Osteocyte (in vitro differentiated cells): Measurements from ENCODE around the gene ZNF106. TPM values are rescaled to one million over a fixed set of nuclear protein-coding genes. Genes with fewer than 3 reads are reported as not detected.

Source experiments
- DNase-seq: peaks from one replicate; pipeline ENCODE4 v3.0.0; 2021; ENCODE audit warnings: mixed read lengths; ENCODE audit not compliant: unreplicated experiment; ENCODE audit errors: extremely low spot score
- H3K27ac Mint-ChIP-seq: one replicate; pipeline ENCODE4 v1.8.0; 2021; ENCODE audit warnings: mild to moderate bottlenecking, mixed read lengths; ENCODE audit not compliant: unreplicated experiment
- H3K27me3 Mint-ChIP-seq: one replicate; pipeline ENCODE4 v1.8.0; 2021; ENCODE audit warnings: mixed read lengths; ENCODE audit not compliant: unreplicated experiment
- H3K36me3 Mint-ChIP-seq: one replicate; pipeline ENCODE4 v1.8.0; 2021; ENCODE audit warnings: mixed read lengths; ENCODE audit not compliant: unreplicated experiment
- H3K4me1 Mint-ChIP-seq: one replicate; pipeline ENCODE4 v1.8.0; 2021; ENCODE audit warnings: mixed read lengths; ENCODE audit not compliant: unreplicated experiment
- H3K4me3 Mint-ChIP-seq: one replicate; pipeline ENCODE4 v1.8.0; 2021; ENCODE audit warnings: mild to moderate bottlenecking, moderate library complexity, mixed read lengths; ENCODE audit not compliant: unreplicated experiment
- H3K9me3 Mint-ChIP-seq: one replicate; pipeline ENCODE4 v1.8.0; 2021; ENCODE audit warnings: mixed read lengths; ENCODE audit not compliant: unreplicated experiment
- CTCF ChIP-seq: fragments of 200-600 bp; sonication (generic); IDR thresholded peaks from 2 replicates; pipeline ENCODE4 v1.5.0; 2021; ENCODE audit warnings: antibody characterized with exemption, mild to moderate bottlenecking, moderate library complexity
- total RNA-seq: library from RNA; stranded (reverse); gene quantifications from 2 replicates; pipeline ENCODE4 v1.2.1, GENCODE V29; 2021

The ZNF106 gene
- total RNA-seq, 1 donor from 2014 or later = 59.7 TPM

GRCh38 chr15:42402455-42403205 is 88.3 kb downstream of the ZNF106 start:
- Mint-ChIP-seq H3K4me3 (no peak overlapping the region), H3K27ac (no peak overlapping the region), H3K4me1 (no peaks in the 10 kb centered on the region), H3K27me3 (no peaks in the 10 kb centered on the region), H3K9me3 (no peaks in the 10 kb centered on the region), H3K36me3 (peaks cover 4% of the 10 kb centered on the region)
- TF ChIP-seq CTCF = no peak
- no peak for DNase-seq

GRCh38 chr15:42401544-42402454 is 89.1 kb downstream of the ZNF106 start:
- H3K27me3 Mint-ChIP-seq = no peaks in the 10 kb centered on the region
- H3K4me3 Mint-ChIP-seq = no peak overlapping the region
- peaks cover 4% of the 10 kb centered on the region for H3K36me3 Mint-ChIP-seq
- no peak overlapping the region for H3K27ac Mint-ChIP-seq
- no peak for TF ChIP-seq CTCF
- DNase-seq = no peak
- H3K9me3 Mint-ChIP-seq = no peaks in the 10 kb centered on the region
- H3K4me1 Mint-ChIP-seq = no peaks in the 10 kb centered on the region

GRCh38 chr15:42395838-42396237 is 95.1 kb downstream of the ZNF106 start:
- peaks cover 4% of the 10 kb centered on the region for H3K4me1 Mint-ChIP-seq
- H3K36me3 Mint-ChIP-seq = peaks cover 2% of the 10 kb centered on the region
- DNase-seq = no peak

GRCh38 chr15:42394106-42394505 is 96.8 kb downstream of the ZNF106 start:
- Mint-ChIP-seq H3K4me1 (peaks cover 4% of the 10 kb centered on the region), H3K27me3 (no peaks in the 10 kb centered on the region), H3K4me3 (no peak overlapping the region), H3K9me3 (no peaks in the 10 kb centered on the region), H3K36me3 (no peaks in the 10 kb centered on the region), H3K27ac (no peak overlapping the region)
- no peak for DNase-seq
- no peak for TF ChIP-seq CTCF

More at GRCh38 chr15:42395838-42396237, 95.1 kb downstream of the ZNF106 start:
- TF ChIP-seq CTCF = no peak
- Mint-ChIP-seq H3K9me3 (no peaks in the 10 kb centered on the region), H3K27me3 (no peaks in the 10 kb centered on the region), H3K4me3 (no peak overlapping the region), H3K27ac (no peak overlapping the region)
